IMR-90 (cell line): Measurements from ENCODE around the gene UNC93B1. TPM values are rescaled to one million over a fixed set of nuclear protein-coding genes. Genes with fewer than 3 reads are reported as not detected.

ENCODE experiments used
- ATAC-seq: fragments of 200-7000 bp; cut with Tn5 transposase; 2 replicates; pipeline ENCODE4 v1.9.1; 2020; ENCODE audit warnings: low read depth, mild to moderate bottlenecking, moderate library complexity
- Bru-seq: library from RNA; stranded (reverse); fragments of 400-500 nt; gene quantifications from one replicate; lab custom pipeline; 2021; lab: Mats Ljungman, UMichigan
- BruChase-seq, 2 experiments: library from RNA; stranded (reverse); fragments of 400-500 nt; gene quantifications; one replicate each; lab custom pipeline; 2021; lab: Mats Ljungman, UMichigan
- BruUV-seq: library from RNA; stranded (reverse); fragments of 400-500 nt; replicated peaks from 2 replicates; lab custom pipeline; 2021; lab: Mats Ljungman, UMichigan
- CTCF ChIA-PET: fragments of 300-600 bp; formaldehyde crosslinking; extraction: SDS; loops from one replicate; lab custom pipeline; 2021; ENCODE audit warnings: antibody characterized with exemption; lab: Yijun Ruan, JAX
- POLR2A ChIA-PET: fragments of 300-600 bp; sonication (Branson Sonifier 250); formaldehyde crosslinking; loops from one replicate; lab custom pipeline; 2022; ENCODE audit warnings: antibody characterized with exemption; ENCODE audit not compliant: unreplicated experiment; lab: Charles Lee
- DNase-seq: peaks from one replicate; pipeline ENCODE4 v3.0.0; 2013
- H2AFZ ChIP-seq: replicated peaks from 2 replicates; pipeline ENCODE3; 2013; ENCODE audit warnings: low read length, mild to moderate bottlenecking; ENCODE audit not compliant: poor library complexity
- H2AK5ac ChIP-seq: 2 replicates; pipeline ENCODE4 v1.6.1; 2013; ENCODE audit warnings: low read depth, low read length, inconsistent platforms
- H2AK9ac ChIP-seq: replicated peaks from 2 replicates; pipeline ENCODE3; 2013; ENCODE audit warnings: mild to moderate bottlenecking, low read depth, low read length, moderate library complexity; ENCODE audit not compliant: poor library complexity
- H2BK120ac ChIP-seq: 2 replicates; pipeline ENCODE4 v1.6.1; 2013; ENCODE audit warnings: low read depth, low read length, inconsistent platforms
- H2BK15ac ChIP-seq: 3 replicates; pipeline ENCODE4 v1.6.1; 2013; ENCODE audit warnings: low read depth, low read length, inconsistent platforms
- H2BK20ac ChIP-seq: 2 replicates; pipeline ENCODE4 v1.6.1; 2013; ENCODE audit warnings: low read depth, mild to moderate bottlenecking, inconsistent platforms, low read length, moderate library complexity
- H2BK5ac ChIP-seq: 2 replicates; pipeline ENCODE4 v1.6.1; 2013; ENCODE audit warnings: mild to moderate bottlenecking, low read depth, low read length, inconsistent platforms; ENCODE audit not compliant: poor library complexity, severe bottlenecking
- H3K14ac ChIP-seq: replicated peaks from 2 replicates; pipeline ENCODE4 v1.6.1; 2013; ENCODE audit warnings: low read depth, low read length, inconsistent platforms
- H3K18ac ChIP-seq: 2 replicates; pipeline ENCODE4 v1.6.1; 2013; ENCODE audit warnings: low read depth, low read length, control low read depth
- H3K23ac ChIP-seq: 2 replicates; pipeline ENCODE4 v1.6.1; 2013; ENCODE audit warnings: low read depth, low read length, inconsistent platforms
- H3K27ac ChIP-seq: 2 replicates; pipeline ENCODE4 v1.5.1; 2013; ENCODE audit warnings: mild to moderate bottlenecking, control low read depth, low read length; ENCODE audit not compliant: insufficient read depth
- H3K27me3 ChIP-seq: 2 replicates; pipeline ENCODE4 v1.6.1; 2013; ENCODE audit warnings: low read length; ENCODE audit not compliant: control insufficient read depth, insufficient read depth
- H3K36me3 ChIP-seq: 2 replicates; pipeline ENCODE4 v1.6.1; 2013; ENCODE audit warnings: low read length, mixed read lengths; ENCODE audit not compliant: control insufficient read depth, insufficient read depth
- H3K4ac ChIP-seq: 2 replicates; pipeline ENCODE4 v1.6.1; 2013; ENCODE audit warnings: low read depth, low read length, inconsistent platforms
- H3K4me1 ChIP-seq: 2 replicates; pipeline ENCODE4 v1.6.1; 2013; ENCODE audit warnings: low read length, mixed read lengths; ENCODE audit not compliant: control insufficient read depth, insufficient read depth
- H3K4me2 ChIP-seq: 2 replicates; pipeline ENCODE4 v1.6.1; 2013; ENCODE audit warnings: low read depth, mild to moderate bottlenecking, control low read depth, low read length, moderate library complexity
- H3K4me3 ChIP-seq: 2 replicates; pipeline ENCODE4 v1.5.1; 2013; ENCODE audit warnings: low read depth, mild to moderate bottlenecking, control low read depth, low read length, moderate library complexity; ENCODE audit not compliant: insufficient read depth
- H3K56ac ChIP-seq: 2 replicates; pipeline ENCODE4 v1.6.1; 2013; ENCODE audit warnings: low read length, inconsistent platforms; ENCODE audit not compliant: insufficient read depth; ENCODE audit errors: extremely low read depth
- H3K79me1 ChIP-seq, 2 experiments: 2 replicates each; pipeline ENCODE4 v1.6.1; 2013; ENCODE audit warnings: low read length in 2 of 2, inconsistent platforms in 1 of 2, low read depth in 1 of 2
- H3K9ac ChIP-seq: 2 replicates; pipeline ENCODE4 v1.6.1; 2013; ENCODE audit warnings: low read depth, low read length, control low read depth
- H3K9me1 ChIP-seq: 2 replicates; pipeline ENCODE4 v1.6.1; 2013; ENCODE audit warnings: low read length, inconsistent platforms; ENCODE audit not compliant: insufficient read depth
- H3K9me3 ChIP-seq: 2 replicates; pipeline ENCODE4 v1.6.1; 2013; ENCODE audit warnings: low read length; ENCODE audit not compliant: control insufficient read depth, insufficient read depth
- H4K20me1 ChIP-seq: 2 replicates; pipeline ENCODE4 v1.6.1; 2013; ENCODE audit warnings: low read length, inconsistent platforms; ENCODE audit not compliant: insufficient read depth
- H4K5ac ChIP-seq: 2 replicates; pipeline ENCODE4 v1.6.1; 2013; ENCODE audit warnings: mild to moderate bottlenecking, low read depth, low read length, control low read depth
- H4K8ac ChIP-seq, 2 experiments: 2 replicates each; pipeline ENCODE4 v1.6.1; 2013; ENCODE audit warnings: low read depth in 2 of 2, low read length in 2 of 2, control low read depth in 1 of 2, inconsistent platforms in 1 of 2
- H4K91ac ChIP-seq: 2 replicates; pipeline ENCODE4 v1.6.1; 2013; ENCODE audit warnings: low read depth, low read length, inconsistent platforms; ENCODE audit not compliant: insufficient read depth
- CEBPB ChIP-seq: IDR thresholded peaks from 2 replicates; pipeline ENCODE4 v1.6.1; 2012; ENCODE audit warnings: low read depth, low read length, improper control_type of control experiment
- CHD1 ChIP-seq: IDR thresholded peaks from 2 replicates; pipeline ENCODE4 v1.6.1; 2012; ENCODE audit warnings: low read depth, low read length, improper control_type of control experiment
- ELK1 ChIP-seq: fragments of 150-350 bp; IDR thresholded peaks from 2 replicates; pipeline ENCODE4 v1.6.1; 2016; ENCODE audit warnings: low read depth, mild to moderate bottlenecking, low read length, moderate library complexity, borderline replicate concordance
- FOS ChIP-seq: fragments of 150-350 bp; IDR thresholded peaks from 2 replicates; pipeline ENCODE4 v1.6.1; 2016; ENCODE audit warnings: low read depth, low read length
- MAFK ChIP-seq: IDR thresholded peaks from 2 replicates; pipeline ENCODE4 v1.6.1; 2012; ENCODE audit warnings: low read depth, low read length, improper control_type of control experiment
- NFE2L2 ChIP-seq: fragments of 150-350 bp; IDR thresholded peaks from 2 replicates; pipeline ENCODE4 v1.6.1; 2016; ENCODE audit warnings: low read depth, mild to moderate bottlenecking, low read length
- RCOR1 ChIP-seq: IDR thresholded peaks from 2 replicates; pipeline ENCODE4 v1.6.1; 2012; ENCODE audit warnings: mild to moderate bottlenecking, low read length, improper control_type of control experiment; ENCODE audit not compliant: insufficient replicate concordance
- RFX5 ChIP-seq: IDR thresholded peaks from 2 replicates; pipeline ENCODE4 v1.8.0; 2012; ENCODE audit warnings: low read depth, mild to moderate bottlenecking, low read length, moderate library complexity
- WGBS, 2 experiments: methylation state at CpG; one replicate each; pipeline versions ENCODE4 v1.1.5 to v1.1.7; 2013; ENCODE audit warnings: missing lambda C conversion rate in 2 of 2; ENCODE audit not compliant: insufficient read length in 1 of 2; ENCODE audit errors: extremely low coverage in 2 of 2; 5-methylcytosine and 5-hydroxymethylcytosine counted together
- dilution Hi-C: fragments of 300-500 bp; cut with HindIII; formaldehyde crosslinking; loops from one replicate; pipeline ENCODE4 v1.14.3; 2018; ENCODE audit warnings: low sequenced_read_pairs; ENCODE audit not compliant: unreplicated experiment
- in situ Hi-C: fragments of 300-500 bp; cut with MboI; formaldehyde crosslinking; loops from 3 replicates; pipeline ENCODE4 v1.14.3; 2019; ENCODE audit warnings: low sequenced_read_pairs, inconsistent platforms, mixed read lengths
- intact Hi-C: fragments of 100-400 bp; cut with micrococcal nuclease; formaldehyde crosslinking; loops from 2 replicates; pipeline ENCODE4 v1.10.0; 2022
- long read RNA-seq: library from polyadenylated mRNA; unstranded; transcript quantifications from one replicate; pipeline ENCODE4 v2.0.0, GENCODE V29; 2021; ENCODE audit not compliant: unreplicated experiment
- polyA plus RNA-seq, 3 experiments: library from polyadenylated mRNA; depleted of rRNA; stranded (reverse); fragments of >200 nt; gene quantifications; 2 replicates each; pipeline ENCODE4 v1.2.3, GENCODE V29; 2012; ENCODE audit warnings: low replicate concordance in 1 of 3
- total RNA-seq: library from RNA; depleted of rRNA; stranded (reverse); fragments of >200 nt; gene quantifications from 2 replicates; pipeline ENCODE4 v1.2.3, GENCODE V29; 2012; rRNA removed
- TF ChIP-seq, protein P1 (sequence below): fragments of 150-350 bp; IDR thresholded peaks from 2 replicates; pipeline ENCODE4 v1.6.1; 2017; ENCODE audit warnings: mild to moderate bottlenecking, antibody characterized with exemption, low read length, low read depth

UNC93B1 gene, protein sequence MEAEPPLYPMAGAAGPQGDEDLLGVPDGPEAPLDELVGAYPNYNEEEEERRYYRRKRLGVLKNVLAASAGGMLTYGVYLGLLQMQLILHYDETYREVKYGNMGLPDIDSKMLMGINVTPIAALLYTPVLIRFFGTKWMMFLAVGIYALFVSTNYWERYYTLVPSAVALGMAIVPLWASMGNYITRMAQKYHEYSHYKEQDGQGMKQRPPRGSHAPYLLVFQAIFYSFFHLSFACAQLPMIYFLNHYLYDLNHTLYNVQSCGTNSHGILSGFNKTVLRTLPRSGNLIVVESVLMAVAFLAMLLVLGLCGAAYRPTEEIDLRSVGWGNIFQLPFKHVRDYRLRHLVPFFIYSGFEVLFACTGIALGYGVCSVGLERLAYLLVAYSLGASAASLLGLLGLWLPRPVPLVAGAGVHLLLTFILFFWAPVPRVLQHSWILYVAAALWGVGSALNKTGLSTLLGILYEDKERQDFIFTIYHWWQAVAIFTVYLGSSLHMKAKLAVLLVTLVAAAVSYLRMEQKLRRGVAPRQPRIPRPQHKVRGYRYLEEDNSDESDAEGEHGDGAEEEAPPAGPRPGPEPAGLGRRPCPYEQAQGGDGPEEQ
- total RNA-seq: 10.6 and 10.9 TPM in 2 replicates
- polyA plus RNA-seq (2012; rRNA removed): 18.8 and 19.2 TPM in 2 replicates
- 10.1 and 28.4 TPM in 2 replicates for polyA plus RNA-seq (2012; cell fraction: cytosol; rRNA removed)
- 48.5 and 108 TPM in 2 replicates for polyA plus RNA-seq (2012; cell fraction: nucleus; rRNA removed; ENCODE audit: low replicate concordance)
- percentile 49 among the genes with signal in this experiment for Bru-seq, nascent RNA
- percentile 50 among the genes with signal in this experiment for BruChase-seq, experiment 1, labeled RNA remaining after a 6-hour chase
- BruChase-seq, experiment 2, labeled RNA remaining after a 2-hour chase: percentile 44 among the genes with signal in this experiment
- long read RNA-seq, transcript UNC93B1-201 (11 exons, 2,316 nt): major isoform, 47 of 58 reads
- long read RNA-seq, partial matches to known transcripts: 10 of 58 reads
- long read RNA-seq, other reads (novel, unspliced or antisense): 1 of 58 reads

DNA sequence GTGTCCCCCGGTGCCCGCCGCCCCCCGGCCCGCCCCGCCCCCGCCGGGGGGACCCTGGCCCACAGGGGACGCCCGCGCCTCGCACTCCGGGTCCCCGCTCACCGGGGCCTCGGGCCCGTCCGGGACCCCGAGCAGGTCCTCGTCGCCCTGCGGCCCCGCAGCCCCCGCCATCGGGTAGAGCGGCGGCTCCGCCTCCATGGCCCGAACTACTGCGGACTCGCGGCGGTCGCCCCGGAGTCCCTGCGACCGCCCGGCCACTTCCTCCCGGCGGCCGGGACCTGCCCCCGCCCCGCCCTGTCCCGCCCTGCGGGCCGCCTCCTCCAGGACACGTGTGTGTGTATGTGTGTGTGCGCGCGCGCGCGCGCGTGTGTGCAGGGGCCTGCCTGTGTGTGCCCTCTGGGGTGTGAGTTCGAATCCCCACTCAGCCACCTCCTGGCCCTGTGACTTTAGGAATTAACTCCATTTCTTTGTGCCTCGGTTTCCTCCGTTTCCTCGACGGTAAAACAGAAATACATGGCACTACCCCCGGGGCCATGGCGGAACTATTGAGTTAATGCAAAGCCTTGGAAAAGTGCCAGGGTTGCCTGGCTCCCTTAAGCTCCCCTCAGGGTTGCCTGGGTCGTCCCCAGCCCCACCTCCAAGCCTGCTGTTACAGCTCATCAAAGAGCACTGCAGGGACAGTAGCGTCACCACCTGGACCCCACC lies at the start of gene UNC93B1:
Gene UNC93B1, minus strand, starts transcription at position 252 of the 705 bp plus-strand sequence. Its CDS starts 54 bp downstream, at position 198.
- Histone ChIP-seq H3K4me2 (peak within 1 kb of the TSS; percentile 95), H3K9ac (peak within 1 kb of the TSS; percentile 60)
- POLR2A ChIA-PET: no interaction called here
- TF ChIP-seq RCOR1 (peak; percentile 14), CEBPB (no peak), RFX5 (no peak), ELK1 (no peak), MAFK (no peak), CHD1 (no peak), NFE2L2 (no peak), FOS (no peak)
- TF ChIP-seq, protein P1, sequence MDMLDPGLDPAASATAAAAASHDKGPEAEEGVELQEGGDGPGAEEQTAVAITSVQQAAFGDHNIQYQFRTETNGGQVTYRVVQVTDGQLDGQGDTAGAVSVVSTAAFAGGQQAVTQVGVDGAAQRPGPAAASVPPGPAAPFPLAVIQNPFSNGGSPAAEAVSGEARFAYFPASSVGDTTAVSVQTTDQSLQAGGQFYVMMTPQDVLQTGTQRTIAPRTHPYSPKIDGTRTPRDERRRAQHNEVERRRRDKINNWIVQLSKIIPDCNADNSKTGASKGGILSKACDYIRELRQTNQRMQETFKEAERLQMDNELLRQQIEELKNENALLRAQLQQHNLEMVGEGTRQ: peak; percentile 68; the same call in 1 of the 2 replicates

More for the DNA sequence above, at the start of gene UNC93B1:
- Histone ChIP-seq H3K18ac (peak within 1 kb of the TSS; percentile 10), H2BK15ac (peak within 1 kb of the TSS; percentile 1; the same call in 1 of the 3 replicates), H3K56ac (no peak within 1 kb of the TSS), H2AK5ac (peak within 1 kb of the TSS; percentile 90), H3K9me3 (no peaks in the 10 kb centered on the region), H3K27ac (no peak within 1 kb of the TSS; the same call in 1 of the 2 replicates), H2AFZ (peak within 1 kb of the TSS; percentile 83), H2AK9ac (peak within 1 kb of the TSS; percentile 93), H3K4me1 (peaks cover 5% of the 10 kb centered on the region), H3K27me3 (no peaks in the 10 kb centered on the region), H4K5ac (peak within 1 kb of the TSS; percentile 28), H2BK20ac (no peak within 1 kb of the TSS), H4K20me1 (no peaks in the 10 kb centered on the region), H3K36me3 (no peaks in the 10 kb centered on the region), H3K4ac (peak within 1 kb of the TSS; percentile 91), H3K14ac (peak within 1 kb of the TSS; percentile 58; the same call in 1 of the 2 replicates), H4K8ac (peak within 1 kb of the TSS; percentile 15 to 74; a peak in 3 of 4 replicates), H3K9me1 (peaks cover 5% of the 10 kb centered on the region; the same call in 1 of the 2 replicates), H2BK5ac (no peak within 1 kb of the TSS), H3K4me3 (peak within 1 kb of the TSS; percentile 77), H3K23ac (peak within 1 kb of the TSS; percentile 7; the same call in 1 of the 2 replicates), H3K79me1 (peaks cover 0 to 6% of the 10 kb centered on the region in 2 experiments; a peak in 2 of 4 replicates), H2BK120ac (no peak within 1 kb of the TSS), H4K91ac (peak within 1 kb of the TSS; percentile 43; the same call in 1 of the 2 replicates)
- BruUV-seq: no TSS peak
- CTCF ChIA-PET: no interaction called here
- dilution Hi-C loops: no loop called here
- peak; percentile 76 for DNase-seq
- intact Hi-C loops: no loop called here
- in situ Hi-C loops: no loop called here
- WGBS, 2 experiments: 20% methylated on average over 1 of the region's 64 CpGs; no CpG with 5 or more reads in 1 of the 2 experiments
- ATAC-seq: peak; percentile 97
